PC-3 (cell line): Measurements from ENCODE around the gene PNN. TPM values are rescaled to one million over a fixed set of nuclear protein-coding genes. Genes with fewer than 3 reads are reported as not detected.

Experiments
- ATAC-seq: fragments of 200-7000 bp; cut with Tn5 transposase; 2 replicates; pipeline ENCODE4 v1.9.1; 2020; ENCODE audit warnings: mild to moderate bottlenecking, moderate library complexity
- BruUV-seq: library from RNA; stranded (reverse); fragments of 400-500 nt; replicated peaks from 2 replicates; lab custom pipeline; 2021; lab: Mats Ljungman, UMichigan
- CTCF ChIA-PET: fragments of 300-600 bp; sonication (Branson Sonifier 250); formaldehyde crosslinking; loops from one replicate; lab custom pipeline; 2022; ENCODE audit warnings: antibody characterized with exemption; lab: Charles Lee
- POLR2A ChIA-PET: fragments of 300-600 bp; sonication (Branson Sonifier 250); formaldehyde crosslinking; loops from one replicate; lab custom pipeline; 2022; ENCODE audit warnings: antibody characterized with exemption; ENCODE audit not compliant: unreplicated experiment; lab: Charles Lee
- DNase-seq: peaks from one replicate; pipeline ENCODE4 v3.0.0-alpha.2; 2015
- H2AFZ ChIP-seq: fragments of 300-600 bp; sonication (generic); 2 replicates; pipeline ENCODE4 v1.6.0; 2016; ENCODE audit warnings: antibody characterized with exemption, low read length
- H3F3A ChIP-seq: fragments of 300-600 bp; sonication (generic); one replicate; pipeline ENCODE4 v1.6.0; 2017; ENCODE audit warnings: antibody characterized with exemption, low read length, control low read depth, mild to moderate bottlenecking; ENCODE audit not compliant: unreplicated experiment
- H3K27ac ChIP-seq: fragments of 300-600 bp; sonication (generic); 2 replicates; pipeline ENCODE4 v1.5.1; 2016; ENCODE audit warnings: mild to moderate bottlenecking, low read length
- H3K27me3 ChIP-seq: fragments of 300-600 bp; sonication (generic); 2 replicates; pipeline ENCODE4 v1.6.1; 2016; ENCODE audit warnings: low read length, mixed read lengths
- H3K36me3 ChIP-seq: fragments of 300-600 bp; sonication (generic); 2 replicates; pipeline ENCODE4 v1.6.1; 2016; ENCODE audit warnings: low read depth, mixed run types, low read length, mixed read lengths
- H3K4me1 ChIP-seq: fragments of 300-600 bp; sonication (generic); 2 replicates; pipeline ENCODE4 v1.5.1; 2016; ENCODE audit warnings: low read length; ENCODE audit not compliant: insufficient read depth
- H3K4me2 ChIP-seq: fragments of 300-600 bp; sonication (generic); 2 replicates; pipeline ENCODE4 v1.6.0; 2016; ENCODE audit warnings: low read length
- H3K4me3 ChIP-seq: fragments of 300-600 bp; sonication (generic); 2 replicates; pipeline ENCODE4 v1.5.1; 2016; ENCODE audit warnings: mild to moderate bottlenecking, low read length, mixed read lengths
- H3K79me2 ChIP-seq: fragments of 300-600 bp; sonication (generic); 2 replicates; pipeline ENCODE4 v1.6.1; 2017; ENCODE audit warnings: low read length, mixed read lengths
- H3K9ac ChIP-seq: fragments of 300-600 bp; sonication (generic); 2 replicates; pipeline ENCODE4 v1.6.0; 2016; ENCODE audit warnings: mild to moderate bottlenecking, low read length
- H3K9me2 ChIP-seq: fragments of 300-600 bp; sonication (generic); replicated peaks from 2 replicates; pipeline ENCODE4 v1.6.1; 2016; ENCODE audit warnings: mixed run types, low read length, mixed read lengths
- H3K9me3 ChIP-seq: fragments of 300-600 bp; sonication (generic); 2 replicates; pipeline ENCODE4 v1.6.1; 2016; ENCODE audit warnings: low read length, mixed read lengths
- H4K20me1 ChIP-seq: fragments of 300-600 bp; sonication (generic); 2 replicates; pipeline ENCODE4 v1.6.1; 2016; ENCODE audit warnings: low read length, mixed read lengths
- CTCF ChIP-seq: fragments of 300-600 bp; sonication (generic); conservative IDR thresholded peaks from 2 replicates; pipeline ENCODE4 v1.5.1; 2017; ENCODE audit warnings: antibody characterized with exemption, low read depth, mild to moderate bottlenecking, low read length
- EZH2 ChIP-seq: fragments of 300-600 bp; sonication (generic); IDR thresholded peaks from one replicate; pipeline ENCODE4 v1.6.1; 2017; ENCODE audit warnings: antibody characterized with exemption, mild to moderate bottlenecking, low read length; ENCODE audit not compliant: unreplicated experiment
- EZH2phosphoT487 ChIP-seq: fragments of 300-600 bp; sonication (generic); IDR thresholded peaks from 2 replicates; pipeline ENCODE4 v1.6.1; 2018; ENCODE audit warnings: mild to moderate bottlenecking, antibody characterized with exemption, low read length, borderline replicate concordance
- intact Hi-C: fragments of 100-400 bp; cut with micrococcal nuclease; formaldehyde crosslinking; loops from 2 replicates; pipeline ENCODE4 v1.9.0; 2023
- total RNA-seq: library from RNA; depleted of rRNA; stranded (reverse); fragments of >200 nt; gene quantifications from 2 replicates; pipeline ENCODE4 v1.2.3, GENCODE V29; 2014

The PNN gene
- total RNA-seq, 1 experiment from 2014 or later: 36.7 TPM

DNA sequence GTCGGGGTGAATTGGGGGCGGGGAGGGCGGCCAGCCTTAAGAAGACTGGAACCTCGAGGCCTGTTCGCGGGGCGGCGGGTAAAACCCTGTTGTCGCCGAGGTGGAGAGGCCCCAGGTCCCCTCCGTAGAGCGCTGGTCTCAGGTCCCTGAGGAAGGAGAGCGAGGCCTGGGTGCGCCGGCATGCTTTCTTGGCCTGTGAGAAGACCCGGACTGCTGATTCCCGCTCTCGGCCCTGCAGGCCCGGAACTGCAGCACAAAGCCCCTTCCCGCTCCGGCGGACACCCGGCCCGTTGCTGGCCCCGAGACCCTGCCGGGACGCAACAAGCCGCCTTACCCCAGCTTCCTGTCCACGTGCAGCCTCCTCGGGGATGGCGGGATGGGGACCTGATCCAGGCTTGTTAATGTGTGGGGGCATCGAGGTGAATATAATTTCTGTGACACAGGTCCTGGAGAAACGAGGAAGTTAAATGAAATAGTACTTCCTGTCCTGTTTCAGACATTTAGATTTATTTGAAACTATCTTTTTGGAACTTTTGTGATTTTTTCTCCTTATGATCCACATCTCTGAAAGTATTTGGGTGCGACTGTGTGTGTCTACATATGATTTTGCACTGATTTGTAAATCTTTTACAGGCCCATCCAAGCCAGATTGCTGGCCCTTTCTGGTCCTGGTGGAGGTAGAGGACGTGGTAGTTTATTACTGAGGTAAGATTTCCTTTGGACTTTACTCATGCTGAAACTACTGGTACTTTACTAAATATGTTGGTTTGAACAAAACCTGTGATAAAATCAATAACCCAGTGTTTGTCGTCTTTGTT lies 600 bp downstream of the PNN start:
- Histone ChIP-seq H3K9me3 (no peaks in the 10 kb centered on the region), H3F3A (peaks cover 5% of the 10 kb centered on the region), H3K9me2 (no peaks in the 10 kb centered on the region), H3K36me3 (peaks cover 49% of the 10 kb centered on the region), H3K27ac (peak overlapping the region; percentile 51), H4K20me1 (peaks cover 33% of the 10 kb centered on the region), H3K79me2 (peaks cover 53% of the 10 kb centered on the region), H3K27me3 (no peaks in the 10 kb centered on the region), H3K4me2 (peak overlapping the region; percentile 93), H3K4me3 (peak overlapping the region; percentile 96), H3K9ac (peak overlapping the region; percentile 96), H3K4me1 (peaks cover 17% of the 10 kb centered on the region), H2AFZ (peak overlapping the region; percentile 39; the same call in 1 of the 2 replicates)
- ATAC-seq (peak; percentile 8), DNase-seq (peak; percentile 33)
- ChIA-PET POLR2A (interaction anchor here (0.6 kb wide), 1 partner anchor 44 kb away, joined by 3 read pairs; no protein-coding TSS in a partner anchor), CTCF (no interaction called here)
- no peak for TF ChIP-seq CTCF
- no peak for TF ChIP-seq EZH2
- TF ChIP-seq EZH2phosphoT487: no peak
- TSS peak; percentile 73 for BruUV-seq
- intact Hi-C loops: no loop called here

- Histone ChIP-seq H4K20me1 (peaks cover 40% of the 10 kb centered on the region), H3K4me1 (peaks cover 10% of the 10 kb centered on the region), H3K36me3 (peaks cover 58% of the 10 kb centered on the region), H3K27me3 (no peaks in the 10 kb centered on the region), H3K9me3 (no peaks in the 10 kb centered on the region), H3K9me2 (no peaks in the 10 kb centered on the region), H3K4me3 (peak overlapping the region; percentile 96), H3K79me2 (peaks cover 61% of the 10 kb centered on the region), H3F3A (peaks cover 7% of the 10 kb centered on the region), H2AFZ (no peak overlapping the region), H3K4me2 (peak overlapping the region; percentile 93), H3K27ac (peak overlapping the region; percentile 51; the same call in 1 of the 2 replicates), H3K9ac (peak overlapping the region; percentile 96)
- DNase-seq (no peak), ATAC-seq (no peak)
- intact Hi-C loops: no loop called here
- no TSS peak for BruUV-seq
- CTCF ChIA-PET: no interaction called here
- TF ChIP-seq CTCF: no peak
- TF ChIP-seq EZH2: no peak
- no peak for TF ChIP-seq EZH2phosphoT487
- POLR2A ChIA-PET: no interaction called here
These were observed 1.5 kb downstream of the PNN start for GRCh38 chr14:39176263-39177167.
